Measurements from ENCODE around the gene RNF39.

Gene RNF39

DNA sequence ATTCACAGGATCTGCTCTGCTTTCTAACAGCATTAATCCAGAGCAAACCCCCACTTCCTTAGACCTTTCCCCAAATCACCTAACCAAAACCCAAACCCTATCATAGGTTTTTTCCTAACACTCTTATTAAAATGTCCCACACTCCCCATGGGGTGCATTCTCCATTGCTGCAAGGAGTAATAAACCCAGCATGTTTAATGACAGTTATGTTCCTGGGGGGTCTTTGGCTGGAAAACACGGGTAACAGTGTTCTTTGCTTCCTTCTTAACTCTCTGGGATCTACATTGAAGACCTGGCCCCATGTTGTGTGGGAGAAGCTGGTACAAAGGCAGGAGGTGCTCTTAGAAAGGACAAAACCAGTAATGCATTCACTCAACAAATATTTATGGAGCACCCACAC, 21.3 kb upstream of the RNF39 start:
- H3K4me3 ChIP-seq (ENCODE audit: low read length in 2 of 2) = no peak overlapping the region
- H3K27ac ChIP-seq (ENCODE audit: low read depth in 2 of 2, low read length in 2 of 2) = no peak overlapping the region
- no peaks in the 10 kb centered on the region for H3K36me3 ChIP-seq (ENCODE audit: control insufficient read depth in 2 of 2, insufficient read depth in 2 of 2, low read length in 2 of 2)
- no peak overlapping the region for H3K9ac ChIP-seq (ENCODE audit: low read depth in 1 of 2, low read length in 2 of 2)
- no peaks in the 10 kb centered on the region for H3K9me3 ChIP-seq (ENCODE audit: control insufficient read depth in 2 of 2, low read length in 2 of 2)
- H3K27me3 ChIP-seq (ENCODE audit: control insufficient read depth in 2 of 2, insufficient read depth in 2 of 2, low read length in 2 of 2) = peaks cover 4 to 15% of the 10 kb centered on the region in 2 donors
- peaks cover 26 to 35% of the 10 kb centered on the region in 2 donors for H3K4me1 ChIP-seq (ENCODE audit: control insufficient read depth in 2 of 2, insufficient read depth in 2 of 2, low read length in 2 of 2)

DNA sequence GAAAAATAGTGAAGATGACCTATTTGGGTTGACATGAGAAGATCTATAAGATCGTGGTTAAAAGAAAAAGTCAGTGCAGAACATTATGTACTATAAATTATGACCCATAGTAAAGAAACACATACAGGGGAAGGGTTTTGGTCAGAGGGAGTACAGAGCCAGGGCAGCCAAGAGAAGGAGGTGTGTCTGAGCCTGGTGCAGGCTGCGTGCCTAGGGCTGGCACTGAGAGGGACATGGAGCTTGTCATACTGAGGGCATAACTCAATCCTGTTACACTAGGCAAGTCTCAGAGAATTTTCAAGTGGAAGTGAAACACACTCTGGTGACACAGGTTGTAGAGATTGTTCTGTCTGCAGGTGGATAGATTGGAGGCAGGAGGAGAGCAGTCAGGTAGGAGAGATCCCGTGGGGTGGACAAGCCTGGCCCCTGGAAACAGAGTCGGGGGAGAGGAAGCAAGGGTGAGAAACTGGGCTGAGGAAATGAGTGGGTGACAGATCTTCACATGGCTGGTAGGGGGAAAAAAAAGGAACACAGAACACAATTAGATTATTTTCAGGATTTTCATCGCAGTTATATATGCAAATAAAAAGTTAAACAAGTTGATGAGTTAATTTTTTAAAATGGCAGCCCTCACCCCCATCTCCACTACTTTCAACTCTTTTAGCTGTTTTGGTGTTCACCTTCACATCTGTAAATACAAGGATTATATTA, 18.5 kb upstream of the RNF39 start:
- Histone ChIP-seq H3K4me1 (ENCODE audit: control insufficient read depth in 2 of 2, insufficient read depth in 2 of 2, low read length in 2 of 2) (peaks cover 12 to 22% of the 10 kb centered on the region in 2 donors), H3K27me3 (ENCODE audit: control insufficient read depth in 2 of 2, insufficient read depth in 2 of 2, low read length in 2 of 2) (peaks cover 3 to 8% of the 10 kb centered on the region in 2 donors), H3K4me3 (ENCODE audit: low read length in 2 of 2) (no peak overlapping the region), H3K36me3 (ENCODE audit: control insufficient read depth in 2 of 2, insufficient read depth in 2 of 2, low read length in 2 of 2) (no peaks in the 10 kb centered on the region), H3K27ac (ENCODE audit: low read depth in 2 of 2, low read length in 2 of 2) (no peak overlapping the region), H3K9ac (ENCODE audit: low read depth in 1 of 2, low read length in 2 of 2) (no peak overlapping the region), H3K9me3 (ENCODE audit: control insufficient read depth in 2 of 2, low read length in 2 of 2) (no peaks in the 10 kb centered on the region)

DNA sequence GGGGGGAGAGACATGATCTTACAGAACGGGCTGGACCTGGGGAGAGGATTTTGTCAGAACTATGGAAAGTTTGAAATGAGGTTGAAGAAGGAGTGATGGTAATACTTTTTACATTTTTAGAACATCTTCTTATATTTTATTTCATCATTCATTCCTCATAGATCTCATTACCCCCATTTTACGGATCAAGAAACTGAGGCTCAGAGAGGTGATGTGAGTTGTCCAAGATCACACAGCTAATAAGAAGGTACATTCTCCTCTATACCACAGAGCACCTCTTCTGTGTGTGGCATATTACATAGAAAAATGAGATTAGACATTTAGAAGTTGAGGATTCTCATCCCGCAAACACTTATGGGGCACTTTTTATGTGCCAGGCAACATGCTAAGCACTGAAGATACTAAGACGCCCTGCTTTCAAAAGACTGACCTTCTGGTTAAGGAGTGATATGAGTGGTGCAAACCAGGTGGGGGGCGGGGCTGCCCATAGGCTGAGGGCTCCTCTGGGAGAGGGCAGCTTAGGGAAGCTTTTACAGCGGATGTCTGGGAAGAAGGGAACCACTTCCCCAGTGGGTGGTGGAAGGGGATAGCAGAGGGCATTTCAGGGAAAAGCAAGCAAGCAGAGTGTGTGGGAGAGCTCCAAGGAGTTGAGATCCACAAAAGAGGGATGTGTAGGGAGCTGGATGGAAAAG, 17.4 kb upstream of the RNF39 start:
- Histone ChIP-seq H3K36me3 (ENCODE audit: control insufficient read depth in 2 of 2, insufficient read depth in 2 of 2, low read length in 2 of 2) (no peaks in the 10 kb centered on the region), H3K4me1 (ENCODE audit: control insufficient read depth in 2 of 2, insufficient read depth in 2 of 2, low read length in 2 of 2) (peaks cover 6 to 16% of the 10 kb centered on the region in 2 donors), H3K9me3 (ENCODE audit: control insufficient read depth in 2 of 2, low read length in 2 of 2) (no peaks in the 10 kb centered on the region), H3K4me3 (ENCODE audit: low read length in 2 of 2) (no peak overlapping the region), H3K27ac (ENCODE audit: low read depth in 2 of 2, low read length in 2 of 2) (no peak overlapping the region), H3K9ac (ENCODE audit: low read depth in 1 of 2, low read length in 2 of 2) (no peak overlapping the region), H3K27me3 (ENCODE audit: control insufficient read depth in 2 of 2, insufficient read depth in 2 of 2, low read length in 2 of 2) (peaks cover 3 to 5% of the 10 kb centered on the region in 2 donors)

DNA sequence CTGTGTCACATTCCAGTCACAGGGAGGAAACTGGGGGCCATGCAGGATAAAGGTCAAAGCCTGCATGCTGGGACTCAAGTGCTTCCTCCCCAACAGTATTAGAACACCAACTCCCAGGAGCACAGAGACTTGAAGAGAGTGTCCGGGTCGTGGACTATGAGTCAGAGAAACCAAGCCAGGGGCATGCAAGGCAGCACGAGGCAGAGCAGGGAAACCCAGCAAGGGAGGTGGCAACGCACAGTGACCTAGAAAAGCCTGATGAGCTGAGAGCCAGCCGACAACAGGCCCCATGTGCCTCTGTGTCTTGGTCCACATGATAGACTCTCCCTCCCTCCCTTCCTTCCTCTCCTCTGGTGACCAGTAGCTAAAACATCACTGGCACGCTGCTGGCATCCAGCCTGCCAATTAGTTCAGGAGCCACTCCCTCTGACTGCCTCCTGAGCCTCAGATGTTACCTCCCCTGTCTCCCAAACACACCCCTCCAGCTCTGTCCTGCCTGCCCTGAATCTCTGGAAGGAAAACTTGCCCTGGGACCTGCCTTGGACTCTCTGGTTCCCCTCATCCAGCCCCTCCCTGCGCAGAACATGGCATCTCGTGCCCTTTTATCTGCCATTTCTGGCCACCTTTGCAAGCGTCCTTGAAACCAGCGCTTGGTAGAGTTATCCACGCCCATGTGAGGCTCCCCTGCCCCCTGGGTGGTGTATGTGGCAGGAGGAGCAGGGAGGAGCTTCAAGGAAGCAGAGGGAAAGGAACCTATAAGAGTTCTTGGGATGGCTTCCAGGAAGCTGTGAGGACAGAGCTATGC, 16.2 kb upstream of the RNF39 start:
- peak overlapping the region; percentile 68 to 78 for H3K27ac ChIP-seq (ENCODE audit: low read depth in 2 of 2, low read length in 2 of 2)
- H3K9ac ChIP-seq (ENCODE audit: low read depth in 1 of 2, low read length in 2 of 2) = peak overlapping the region in 1 of 2 donors; percentile 36
- H3K4me1 ChIP-seq (ENCODE audit: control insufficient read depth in 2 of 2, insufficient read depth in 2 of 2, low read length in 2 of 2) = peaks cover 6 to 12% of the 10 kb centered on the region in 2 donors
- H3K9me3 ChIP-seq (ENCODE audit: control insufficient read depth in 2 of 2, low read length in 2 of 2) = no peaks in the 10 kb centered on the region
- H3K36me3 ChIP-seq (ENCODE audit: control insufficient read depth in 2 of 2, insufficient read depth in 2 of 2, low read length in 2 of 2) = no peaks in the 10 kb centered on the region
- H3K4me3 ChIP-seq (ENCODE audit: low read length in 2 of 2) = peak overlapping the region in 1 of 2 donors; percentile 1
- peaks cover 4 to 7% of the 10 kb centered on the region in 2 donors for H3K27me3 ChIP-seq (ENCODE audit: control insufficient read depth in 2 of 2, insufficient read depth in 2 of 2, low read length in 2 of 2)

DNA sequence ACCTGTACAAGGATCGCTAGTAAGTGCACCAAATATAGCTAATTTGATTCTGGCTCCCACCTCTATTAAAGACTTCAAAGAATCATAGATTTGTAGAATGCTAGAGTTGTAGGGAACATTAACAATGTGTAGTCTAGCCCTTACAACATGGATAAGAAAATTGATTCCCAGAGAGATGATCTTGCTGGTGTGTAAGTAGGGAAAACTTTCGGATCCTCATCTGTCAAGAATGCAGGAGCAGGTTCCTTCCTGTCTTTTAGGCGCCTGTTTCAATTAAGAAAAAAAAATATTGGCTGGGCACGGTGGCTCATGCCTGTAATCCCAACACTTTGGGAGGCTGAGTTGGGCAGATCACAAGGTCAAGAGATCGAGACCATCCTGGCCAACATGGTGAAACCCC, 12.3 kb upstream of the RNF39 start:
- Histone ChIP-seq H3K4me3 (ENCODE audit: low read length in 2 of 2) (no peak overlapping the region), H3K27me3 (ENCODE audit: control insufficient read depth in 2 of 2, insufficient read depth in 2 of 2, low read length in 2 of 2) (peaks cover 4 to 7% of the 10 kb centered on the region in 2 donors), H3K9ac (ENCODE audit: low read depth in 1 of 2, low read length in 2 of 2) (no peak overlapping the region), H3K4me1 (ENCODE audit: control insufficient read depth in 2 of 2, insufficient read depth in 2 of 2, low read length in 2 of 2) (peaks cover 6 to 12% of the 10 kb centered on the region in 2 donors), H3K9me3 (ENCODE audit: control insufficient read depth in 2 of 2, low read length in 2 of 2) (no peaks in the 10 kb centered on the region), H3K27ac (ENCODE audit: low read depth in 2 of 2, low read length in 2 of 2) (no peak overlapping the region), H3K36me3 (ENCODE audit: control insufficient read depth in 2 of 2, insufficient read depth in 2 of 2, low read length in 2 of 2) (no peaks in the 10 kb centered on the region)

GRCh38 chr6:30077218-30077617, 1.6 kb upstream of the RNF39 start:
- Histone ChIP-seq H3K4me1 (ENCODE audit: control insufficient read depth in 2 of 2, insufficient read depth in 2 of 2, low read length in 2 of 2) (peaks cover 11 to 19% of the 10 kb centered on the region in 2 donors), H3K9ac (ENCODE audit: low read depth in 1 of 2, low read length in 2 of 2) (no peak overlapping the region), H3K36me3 (ENCODE audit: control insufficient read depth in 2 of 2, insufficient read depth in 2 of 2, low read length in 2 of 2) (no peaks in the 10 kb centered on the region), H3K27ac (ENCODE audit: low read depth in 2 of 2, low read length in 2 of 2) (no peak overlapping the region), H3K27me3 (ENCODE audit: control insufficient read depth in 2 of 2, insufficient read depth in 2 of 2, low read length in 2 of 2) (peaks cover 39 to 43% of the 10 kb centered on the region in 2 donors), H3K4me3 (ENCODE audit: low read length in 2 of 2) (no peak overlapping the region), H3K9me3 (ENCODE audit: control insufficient read depth in 2 of 2, low read length in 2 of 2) (no peaks in the 10 kb centered on the region)

- Histone ChIP-seq H3K27ac (ENCODE audit: low read depth in 2 of 2, low read length in 2 of 2) (no peak overlapping the region), H3K4me3 (ENCODE audit: low read length in 2 of 2) (peak overlapping the region; percentile 42 to 51), H3K27me3 (ENCODE audit: control insufficient read depth in 2 of 2, insufficient read depth in 2 of 2, low read length in 2 of 2) (peaks cover 39 to 48% of the 10 kb centered on the region in 2 donors), H3K36me3 (ENCODE audit: control insufficient read depth in 2 of 2, insufficient read depth in 2 of 2, low read length in 2 of 2) (no peaks in the 10 kb centered on the region), H3K4me1 (ENCODE audit: control insufficient read depth in 2 of 2, insufficient read depth in 2 of 2, low read length in 2 of 2) (peaks cover 11 to 19% of the 10 kb centered on the region in 2 donors), H3K9ac (ENCODE audit: low read depth in 1 of 2, low read length in 2 of 2) (peak overlapping the region in 1 of 2 donors; percentile 58), H3K9me3 (ENCODE audit: control insufficient read depth in 2 of 2, low read length in 2 of 2) (no peaks in the 10 kb centered on the region)
Observed at GRCh38 chr6:30075790-30076732, 492 bp upstream of the RNF39 start.

DNA sequence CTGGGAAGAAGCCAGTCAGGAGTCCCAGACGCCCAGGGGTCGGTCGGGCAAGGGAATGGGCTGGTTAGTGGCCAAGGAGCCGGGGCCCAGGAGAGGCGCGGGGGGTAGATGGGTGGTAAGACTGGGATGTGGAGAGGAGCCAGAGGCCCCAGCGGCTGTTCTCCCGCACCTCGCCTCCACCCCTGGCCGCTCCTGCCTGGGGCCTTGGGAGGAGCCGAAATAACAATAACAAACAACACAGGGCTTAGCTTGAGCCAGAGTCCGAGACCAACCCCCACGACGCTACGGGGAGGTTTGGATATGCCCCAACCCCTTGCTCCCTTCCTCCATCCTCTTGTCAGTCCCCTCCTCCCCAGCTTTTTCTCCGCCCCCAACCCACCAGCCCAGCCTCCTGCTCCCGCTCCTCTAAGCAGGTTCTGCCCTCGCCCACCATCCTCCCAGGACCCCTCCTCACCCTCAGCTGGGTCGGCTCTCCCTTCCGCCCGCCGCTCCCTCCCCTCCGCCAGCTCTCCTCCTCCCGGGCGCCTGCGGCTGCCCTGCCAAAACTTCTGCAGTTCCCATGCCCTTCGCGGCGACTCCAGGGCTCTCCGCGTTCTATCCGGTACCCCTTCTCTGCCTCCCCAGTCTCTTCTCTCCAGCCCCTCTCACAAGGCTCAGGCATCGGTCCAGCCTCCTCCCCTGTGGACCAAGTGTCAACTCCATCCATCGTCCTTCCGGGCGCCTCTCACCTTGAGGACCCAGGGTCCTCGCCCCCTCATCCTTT, 1.1 kb downstream of the RNF39 start:
- peak overlapping the region in 1 of 2 donors; percentile 58 for H3K9ac ChIP-seq (ENCODE audit: low read depth in 1 of 2, low read length in 2 of 2)

More for the DNA sequence above, 1.1 kb downstream of the RNF39 start:
- Histone ChIP-seq H3K9me3 (ENCODE audit: control insufficient read depth in 2 of 2, low read length in 2 of 2) (no peaks in the 10 kb centered on the region), H3K27ac (ENCODE audit: low read depth in 2 of 2, low read length in 2 of 2) (no peak overlapping the region), H3K4me3 (ENCODE audit: low read length in 2 of 2) (peak overlapping the region; percentile 45 to 51), H3K36me3 (ENCODE audit: control insufficient read depth in 2 of 2, insufficient read depth in 2 of 2, low read length in 2 of 2) (peaks cover 5 to 8% of the 10 kb centered on the region in 2 donors), H3K27me3 (ENCODE audit: control insufficient read depth in 2 of 2, insufficient read depth in 2 of 2, low read length in 2 of 2) (peaks cover 39 to 51% of the 10 kb centered on the region in 2 donors), H3K4me1 (ENCODE audit: control insufficient read depth in 2 of 2, insufficient read depth in 2 of 2, low read length in 2 of 2) (peaks cover 11 to 19% of the 10 kb centered on the region in 2 donors)
